Measurements from ENCODE around the gene PALMD.

The PALMD gene

GRCh38 chr1:99635664-99636063 is 10.2 kb upstream of the PALMD start:
- no peak overlapping the region for H3K4me3 ChIP-seq (ENCODE audit: low read depth, low read length)
- TF ChIP-seq CTCF (IDR thresholded peaks at IDR 0.05; ENCODE audit: low read depth, low read length): no peak

- H3K4me3 ChIP-seq (ENCODE audit: low read depth, low read length): no peak overlapping the region
- no peak for TF ChIP-seq CTCF (IDR thresholded peaks at IDR 0.05; ENCODE audit: low read depth, low read length)
Measured at GRCh38 chr1:99636647-99637175, 9.2 kb upstream of the PALMD start.

GRCh38 chr1:99638853-99639252 is 7.1 kb upstream of the PALMD start:
- TF ChIP-seq CTCF (IDR thresholded peaks at IDR 0.05; ENCODE audit: low read depth, low read length): no peak
- no peak overlapping the region for H3K4me3 ChIP-seq (ENCODE audit: low read depth, low read length)

GRCh38 chr1:99639408-99639807 is 6.5 kb upstream of the PALMD start:
- H3K4me3 ChIP-seq (ENCODE audit: low read depth, low read length): no peak overlapping the region
- no peak for TF ChIP-seq CTCF (IDR thresholded peaks at IDR 0.05; ENCODE audit: low read depth, low read length)

GRCh38 chr1:99639945-99640344 is 6.0 kb upstream of the PALMD start:
- no peak overlapping the region for H3K4me3 ChIP-seq (ENCODE audit: low read depth, low read length)
- no peak for TF ChIP-seq CTCF (IDR thresholded peaks at IDR 0.05; ENCODE audit: low read depth, low read length)

- no peak for TF ChIP-seq CTCF (IDR thresholded peaks at IDR 0.05; ENCODE audit: low read depth, low read length)
- no peak overlapping the region for H3K4me3 ChIP-seq (ENCODE audit: low read depth, low read length)
Measured at GRCh38 chr1:99640672-99641071, 5.2 kb upstream of the PALMD start.

- TF ChIP-seq CTCF (IDR thresholded peaks at IDR 0.05; ENCODE audit: low read depth, low read length): no peak
Measured at GRCh38 chr1:99641558-99641957, 4.4 kb upstream of the PALMD start.

More at GRCh38 chr1:99641558-99641957, 4.4 kb upstream of the PALMD start:
- no peak overlapping the region for H3K4me3 ChIP-seq (ENCODE audit: low read depth, low read length)
